ENCODE data around the gene GIGYF1.
"Not testable (repeated sequence)": the region's sequence is repeated elsewhere in the genome, so short reads cannot be mapped to it uniquely, and the experiment has no call there.

GIGYF1 gene

GRCh38 chr7:100694098-100694745, at the start of gene GIGYF1:
Gene GIGYF1, minus strand, starts transcription at chr7:100694250. Its CDS starts 6,012 bp downstream, at chr7:100688238.
- DNase-seq, result peak; percentile 74

GRCh38 chr7:100739934-100740333, 45.9 kb upstream of the GIGYF1 start:
- no peak for DNase-seq

- DNase-seq, result no peak
Measured at GRCh38 chr7:100736671-100737070, 42.6 kb upstream of the GIGYF1 start.

GRCh38 chr7:100735730-100736129, 41.7 kb upstream of the GIGYF1 start:
- DNase-seq, result no peak

GRCh38 chr7:100731937-100732636, 38.0 kb upstream of the GIGYF1 start:
- no peak for DNase-seq

- DNase-seq, result no peak
Measured at GRCh38 chr7:100730136-100730800, 36.2 kb upstream of the GIGYF1 start.

- DNase-seq, result no peak
Measured at GRCh38 chr7:100728196-100728595, 34.1 kb upstream of the GIGYF1 start.

- no peak for DNase-seq
Measured at GRCh38 chr7:100726996-100727761, 33.1 kb upstream of the GIGYF1 start.

- not testable (repeated sequence) for DNase-seq
Measured at GRCh38 chr7:100724364-100724763, 30.3 kb upstream of the GIGYF1 start.

- no peak for DNase-seq
Measured at GRCh38 chr7:100723732-100724275, 29.8 kb upstream of the GIGYF1 start.

GRCh38 chr7:100722480-100723212, 28.6 kb upstream of the GIGYF1 start:
- DNase-seq, result no peak

- no peak for DNase-seq
Measured at GRCh38 chr7:100721505-100721812, 27.4 kb upstream of the GIGYF1 start.

GRCh38 chr7:100720671-100721504, 26.8 kb upstream of the GIGYF1 start:
- no peak for DNase-seq

GRCh38 chr7:100720279-100720670, 26.2 kb upstream of the GIGYF1 start, which contains the start of gene EPO:
Gene EPO, plus strand, starts transcription at chr7:100720468. Its CDS starts 513 bp downstream, at chr7:100720981.
- no peak for DNase-seq

- no peak for DNase-seq
Measured at GRCh38 chr7:100719523-100720278, 25.7 kb upstream of the GIGYF1 start.

- not testable (repeated sequence) for DNase-seq
Measured at GRCh38 chr7:100717073-100717472, 23.0 kb upstream of the GIGYF1 start.

GRCh38 chr7:100714725-100715124, 20.7 kb upstream of the GIGYF1 start:
- DNase-seq, result no peak

GRCh38 chr7:100711369-100711768, 17.3 kb upstream of the GIGYF1 start:
- no peak for DNase-seq

GRCh38 chr7:100710452-100710851, 16.4 kb upstream of the GIGYF1 start:
- DNase-seq, result no peak

GRCh38 chr7:100708395-100708794, 14.3 kb upstream of the GIGYF1 start:
- DNase-seq, result no peak
